ENCODE results near the gene IFIT1.
"Not testable (repeated sequence)": the region's sequence is repeated elsewhere in the genome, so short reads cannot be mapped to it uniquely, and the experiment has no call there.

The IFIT1 gene

DNA sequence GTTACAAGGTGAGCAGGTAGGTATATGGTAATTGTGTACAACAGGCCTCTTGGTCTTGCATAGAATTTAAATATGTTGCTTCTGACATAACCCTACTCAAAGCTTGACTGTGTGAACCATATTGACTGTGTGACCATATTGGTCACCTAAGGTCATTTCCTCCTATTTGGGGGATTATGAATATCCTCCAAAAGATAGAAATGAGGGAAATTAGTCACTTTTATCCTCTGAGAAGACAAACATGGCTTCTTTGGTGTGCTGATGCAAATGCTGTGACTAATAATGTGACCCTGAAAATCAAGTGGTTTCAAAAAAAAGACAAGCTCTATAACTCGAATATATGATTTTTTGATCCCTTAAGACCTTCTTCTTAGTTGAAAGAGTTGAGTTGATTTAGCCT lies 49.9 kb downstream of the IFIT1 start:
- no peak for DNase-seq

DNA sequence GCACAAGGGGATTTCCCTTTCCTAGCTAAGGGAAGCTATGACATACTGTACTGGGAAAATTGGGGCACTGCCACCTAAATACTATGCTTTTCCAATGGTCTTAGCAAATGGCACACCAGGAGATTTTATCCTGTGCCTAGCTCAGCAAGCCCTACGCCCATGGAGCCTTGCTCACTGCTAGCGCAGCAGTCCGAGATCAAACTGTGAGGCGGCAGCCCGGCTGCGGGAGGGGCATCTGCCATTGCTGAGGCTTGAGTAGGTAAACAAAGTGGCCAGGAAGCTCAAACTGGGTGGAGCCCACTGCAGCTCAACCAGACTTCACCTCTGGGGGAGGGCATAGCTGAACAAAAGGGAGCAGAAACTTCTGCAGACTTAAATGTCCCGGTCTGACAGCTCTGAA lies 52.4 kb downstream of the IFIT1 start:
- DNase-seq: not testable (repeated sequence)

DNA sequence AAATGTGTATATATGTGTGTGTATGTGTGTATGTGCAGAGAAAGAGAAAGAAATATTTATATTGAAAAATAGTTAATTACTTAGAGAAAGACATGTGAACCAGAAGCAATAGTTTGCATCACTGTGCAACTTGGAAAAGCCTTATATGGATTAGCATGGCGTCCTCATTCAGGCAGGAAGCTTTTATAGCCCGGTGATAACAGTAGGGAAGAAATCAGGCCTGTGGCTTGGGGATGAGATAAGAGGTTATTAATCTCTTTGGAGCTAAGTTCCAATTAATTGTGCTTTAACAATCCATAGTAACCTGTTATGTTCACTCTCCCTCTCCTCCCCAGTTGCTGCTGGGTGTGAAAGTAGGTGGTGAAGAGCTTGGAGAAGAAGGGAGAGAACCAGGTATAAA lies 58.5 kb downstream of the IFIT1 start:
- no peak for DNase-seq

DNA sequence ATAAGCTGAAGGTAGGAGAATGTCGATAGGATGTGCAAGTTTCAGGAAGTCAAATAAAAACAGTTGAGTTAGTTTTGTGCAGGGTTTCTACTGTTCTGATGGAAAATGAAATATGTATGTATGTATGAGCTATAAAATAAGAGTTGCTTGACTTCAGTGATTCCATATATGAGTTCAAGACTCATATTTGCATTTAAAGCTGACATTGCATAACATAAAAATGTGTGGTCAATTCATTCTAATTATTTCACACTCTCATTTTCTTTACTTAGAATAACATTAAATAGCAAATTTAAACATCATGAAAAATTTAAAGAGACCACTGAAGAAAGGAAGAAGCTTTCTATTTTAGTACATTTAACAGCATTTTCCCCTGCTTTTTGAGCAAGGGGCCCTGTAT lies 59.8 kb downstream of the IFIT1 start:
- no peak for DNase-seq

DNA sequence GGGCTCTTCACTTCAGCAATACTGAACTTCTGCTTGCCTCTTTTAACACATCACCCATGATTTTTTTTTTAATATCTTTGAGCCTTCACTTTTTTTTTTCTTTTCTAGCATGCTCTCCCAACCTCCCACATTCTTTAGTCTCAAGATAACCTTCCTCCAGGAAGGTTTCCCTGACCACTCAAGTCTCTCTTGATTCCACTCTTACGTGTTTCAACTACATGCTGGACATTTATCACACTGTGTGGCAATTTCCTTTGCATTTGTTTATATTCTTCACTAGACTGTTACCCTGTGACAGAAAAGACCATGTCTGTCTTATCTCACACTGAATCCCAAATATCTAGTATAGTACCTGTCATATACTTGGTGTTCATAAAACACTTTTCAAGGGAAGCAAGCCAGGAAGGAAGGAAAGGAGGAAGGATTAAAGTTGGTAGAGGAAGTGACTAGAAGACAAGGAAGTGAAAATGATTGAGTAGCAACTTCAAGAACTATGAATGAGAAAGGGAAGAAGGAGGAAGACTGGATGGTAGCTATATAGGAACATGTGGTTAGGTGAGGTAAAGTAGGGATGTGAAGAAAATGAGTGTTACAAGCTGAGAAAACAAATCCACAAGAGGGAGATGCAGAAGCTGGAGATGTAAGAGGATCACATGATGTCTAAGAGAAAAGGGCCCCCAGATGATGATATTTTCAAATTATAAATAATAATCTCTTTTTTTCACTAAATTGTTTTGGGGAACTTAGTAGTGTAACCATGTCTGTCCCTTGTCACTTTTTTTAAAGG lies 62.3 kb downstream of the IFIT1 start:
- DNase-seq: no peak
